Activated CD8-positive, alpha-beta memory T cell treated with anti-CD3 and anti-CD28 coated beads for 24 hours (primary cell): ENCODE measurements around the gene SPRTN.

ENCODE experiments used
- DNase-seq: peaks from one replicate; pipeline ENCODE4 v3.0.0-alpha.2; 2020

SPRTN gene

DNA sequence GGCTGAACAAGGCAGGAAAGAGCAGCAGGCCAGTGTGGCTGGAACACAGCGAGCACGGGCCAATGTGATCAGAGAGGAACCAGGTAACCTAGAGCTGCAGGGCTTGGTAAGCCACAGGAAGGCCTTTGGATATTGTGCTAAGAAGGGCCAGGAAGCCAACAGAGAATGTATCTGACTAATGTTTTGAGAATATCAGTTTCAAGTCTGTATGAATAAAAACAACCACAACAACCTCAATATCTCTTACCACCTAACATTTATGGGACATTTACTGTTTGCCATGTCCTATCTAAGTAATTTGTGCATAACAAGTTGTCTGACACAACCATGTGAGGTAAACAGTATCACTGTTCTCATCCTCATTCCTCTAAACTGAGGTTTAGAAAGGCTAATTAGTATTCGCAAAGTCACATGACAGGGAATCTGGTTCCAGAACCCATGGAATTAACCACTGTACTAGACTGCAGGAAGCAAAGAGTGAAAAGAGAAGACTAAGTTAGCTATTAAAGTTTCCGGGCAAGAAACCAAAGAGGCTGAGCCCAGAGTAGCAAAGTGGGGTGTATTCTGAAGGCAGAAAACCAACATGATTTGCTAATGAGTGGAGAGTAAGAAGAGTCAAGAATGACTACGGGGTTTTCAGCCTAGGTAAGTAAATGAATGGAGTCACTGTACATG is 38.9 kb downstream of the SPRTN start:
- no peak for DNase-seq

DNA sequence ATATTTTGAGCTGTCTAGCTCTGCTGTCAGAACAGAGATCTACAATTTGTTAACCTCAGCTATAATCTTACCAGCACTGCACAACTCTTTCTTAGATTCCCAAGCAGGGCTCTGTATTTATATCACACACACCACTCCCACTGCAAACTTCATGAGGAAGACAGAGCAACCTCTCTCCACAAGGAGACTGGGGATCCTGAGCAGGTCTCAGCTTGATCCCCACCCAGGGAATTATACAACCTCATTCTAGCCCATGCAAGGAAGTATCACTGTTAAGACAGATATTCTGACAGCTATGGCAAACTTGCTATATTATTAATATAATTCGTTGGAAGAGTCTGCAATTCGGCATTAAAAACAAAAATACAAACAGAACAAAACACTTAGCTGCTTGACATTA is 43.6 kb downstream of the SPRTN start:
- DNase-seq, result no peak

DNA sequence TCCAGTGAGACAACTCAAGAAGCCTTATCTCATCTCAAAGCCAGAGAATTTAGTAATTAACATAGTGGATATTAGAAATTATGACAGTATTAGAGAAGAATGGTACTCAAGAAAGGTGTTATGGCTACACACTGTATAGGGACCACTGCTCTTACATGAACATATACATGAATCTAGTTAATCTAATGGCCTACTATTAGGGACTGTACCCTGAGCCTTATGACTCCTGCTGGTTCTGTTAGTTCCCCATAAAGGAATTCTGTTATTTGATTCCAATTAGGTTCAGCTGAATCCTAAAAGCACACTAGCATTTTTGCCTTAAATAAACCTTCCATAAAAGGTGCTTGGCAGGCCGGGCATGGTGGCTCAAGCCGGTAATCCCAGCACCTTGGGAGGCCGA is 44.3 kb downstream of the SPRTN start:
- no peak for DNase-seq

DNA sequence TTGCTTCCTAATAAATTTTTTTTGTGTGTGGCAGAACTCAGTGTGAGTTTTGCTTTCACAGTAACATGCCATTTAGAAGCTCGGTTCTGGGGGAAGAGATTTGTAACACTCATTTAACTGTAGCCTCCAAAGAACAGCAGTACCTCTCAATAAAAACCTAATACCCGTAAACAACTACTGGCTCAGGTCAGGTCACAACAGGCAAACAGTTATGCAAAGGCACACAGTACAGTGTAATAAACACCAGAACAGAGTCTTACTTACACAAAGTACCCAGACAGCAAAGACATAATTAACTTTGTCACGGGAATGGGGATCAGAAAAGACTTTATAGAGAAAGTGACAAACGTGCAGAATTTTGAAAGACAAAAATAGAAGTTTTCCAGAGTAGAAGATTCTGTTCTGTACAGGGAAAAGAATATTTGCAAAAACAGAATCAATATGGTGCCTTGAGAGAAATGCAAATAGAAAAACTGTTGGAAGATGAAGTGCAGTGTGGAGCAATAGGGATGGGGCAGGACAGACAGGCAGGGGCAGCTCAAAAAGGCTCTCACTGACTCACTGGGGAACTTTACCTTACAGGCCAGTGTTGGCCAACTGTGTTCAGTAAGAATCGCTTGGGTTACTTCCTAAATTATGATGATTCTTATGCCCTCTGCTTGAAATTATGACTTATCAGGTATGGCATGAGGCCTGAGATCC is 45.2 kb downstream of the SPRTN start:
- no peak for DNase-seq

DNA sequence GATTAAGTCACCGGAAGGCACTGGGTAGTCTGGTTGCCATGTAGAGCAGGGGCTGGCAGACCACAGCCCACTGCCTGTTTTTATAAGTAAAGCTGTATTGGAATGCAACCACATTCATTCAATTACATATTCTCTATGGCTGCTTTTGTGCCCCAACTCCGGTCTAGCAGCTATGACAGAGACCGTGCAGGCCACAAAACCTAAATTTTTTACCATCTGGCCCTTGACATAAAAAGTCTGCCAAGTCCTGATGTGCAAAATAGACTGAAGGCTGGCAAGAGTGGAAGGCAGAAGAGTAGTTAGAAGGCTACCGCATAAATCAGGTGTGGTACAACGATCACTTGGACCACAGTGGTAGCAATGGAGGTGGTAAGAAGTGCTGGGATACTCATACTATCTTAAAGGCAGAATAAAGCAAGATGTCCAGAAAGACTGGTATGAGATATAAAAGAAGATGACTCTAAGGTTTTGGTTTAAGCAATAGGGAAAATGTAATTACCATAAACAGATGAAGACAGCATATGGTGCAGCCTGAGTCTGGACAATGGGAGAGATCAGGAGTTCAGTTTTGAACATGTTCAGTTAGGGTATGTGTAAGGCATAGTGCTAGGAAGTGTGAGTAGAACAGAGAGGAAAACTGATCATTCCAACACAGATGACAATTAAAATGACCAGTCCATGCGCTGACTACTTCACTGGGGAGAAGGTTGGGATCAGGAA is 46.8 kb downstream of the SPRTN start:
- no peak for DNase-seq

DNA sequence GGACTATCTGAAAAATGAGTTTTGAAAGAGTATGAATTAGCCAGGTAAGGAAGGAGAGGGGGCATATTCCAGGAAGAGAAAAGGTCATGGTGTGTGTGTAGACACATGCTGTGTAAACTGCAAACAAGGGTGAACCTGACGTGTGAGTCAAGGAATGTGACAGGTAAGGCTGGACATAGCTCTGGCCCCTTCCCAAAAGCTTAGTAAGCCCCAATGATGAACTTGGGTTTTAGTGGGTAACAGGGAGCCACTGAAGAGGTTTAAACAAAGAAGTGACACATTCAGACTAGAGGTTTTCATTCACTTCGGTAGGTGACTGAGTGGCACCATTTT is 47.3 kb downstream of the SPRTN start:
- no peak for DNase-seq

DNA sequence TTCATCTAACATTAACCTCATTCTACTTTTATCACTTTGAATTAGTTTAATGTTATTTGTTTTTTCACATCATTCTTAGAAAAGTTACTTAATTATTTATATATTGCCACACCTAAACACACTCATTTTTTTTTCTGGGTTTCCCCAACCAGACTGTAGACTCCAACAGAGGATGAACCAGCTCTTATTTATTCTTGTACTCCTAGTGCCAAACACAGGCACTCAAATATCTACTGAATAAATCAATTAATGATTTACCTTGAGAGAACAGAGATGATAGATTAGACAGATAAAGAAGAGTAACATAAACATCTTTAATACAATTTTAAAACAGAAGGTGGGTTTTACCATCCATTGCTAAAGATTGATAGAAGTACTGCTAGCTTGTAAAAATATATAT is 48.4 kb downstream of the SPRTN start:
- DNase-seq, result no peak

DNA sequence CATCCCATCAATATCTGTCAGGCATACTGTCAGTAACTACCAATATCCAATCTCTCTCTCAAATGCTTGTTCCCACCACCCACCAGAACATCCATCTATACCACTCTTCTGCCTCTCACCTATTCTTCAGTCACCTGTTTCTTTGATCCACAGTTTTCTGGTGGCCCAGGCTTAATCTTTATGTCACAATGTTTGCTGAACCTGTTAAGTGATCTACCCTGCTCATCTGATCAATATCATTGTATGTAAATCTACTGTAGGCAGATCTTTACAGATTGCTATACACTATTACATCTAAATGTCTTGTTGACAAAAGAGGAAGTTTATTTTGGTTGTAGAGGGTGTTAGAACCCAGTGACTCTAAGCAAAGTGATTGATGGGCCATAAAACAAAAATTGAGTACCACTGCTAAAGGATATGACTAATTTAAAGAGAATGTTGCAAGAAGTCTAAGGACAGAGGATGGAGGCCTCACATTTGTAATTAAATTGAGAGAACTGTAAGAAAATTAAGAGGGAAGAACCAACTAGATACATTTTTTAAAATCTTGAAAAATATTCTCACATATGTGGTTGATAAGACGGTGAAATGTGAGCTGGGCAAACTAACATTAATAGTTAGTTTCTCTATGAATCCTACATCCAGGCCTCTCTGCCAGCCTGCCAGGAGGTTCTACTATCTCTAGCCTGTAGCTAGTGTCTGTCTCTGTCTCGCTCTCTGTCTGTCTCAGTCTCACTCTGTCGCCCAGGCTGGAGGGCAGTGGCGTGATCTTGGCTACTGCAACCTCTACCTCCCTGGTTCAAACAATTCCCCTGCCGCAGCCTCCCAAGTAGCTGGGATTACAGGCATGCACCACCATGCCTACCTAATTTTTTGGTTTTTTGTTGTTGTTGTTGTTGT is 49.9 kb downstream of the SPRTN start:
- DNase-seq, result no peak

DNA sequence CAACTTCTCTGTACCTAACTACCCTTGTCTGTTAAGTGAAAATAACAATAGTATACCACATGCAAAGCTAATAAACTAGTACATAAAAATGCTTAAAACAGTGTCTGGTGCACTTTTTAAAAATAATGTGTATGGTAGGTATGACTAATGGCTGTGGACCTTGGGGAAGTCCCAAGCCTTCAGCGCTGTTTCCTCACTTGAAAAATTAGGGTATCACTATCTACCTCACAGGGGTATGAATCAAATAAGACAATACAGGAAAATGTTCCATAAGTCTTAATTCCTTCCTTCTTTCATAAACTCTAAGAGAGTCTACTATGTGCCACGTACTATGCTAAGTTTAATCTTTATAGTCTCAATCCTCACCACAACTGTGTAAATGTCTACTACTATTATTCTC is 52.0 kb downstream of the SPRTN start:
- no peak for DNase-seq

DNA sequence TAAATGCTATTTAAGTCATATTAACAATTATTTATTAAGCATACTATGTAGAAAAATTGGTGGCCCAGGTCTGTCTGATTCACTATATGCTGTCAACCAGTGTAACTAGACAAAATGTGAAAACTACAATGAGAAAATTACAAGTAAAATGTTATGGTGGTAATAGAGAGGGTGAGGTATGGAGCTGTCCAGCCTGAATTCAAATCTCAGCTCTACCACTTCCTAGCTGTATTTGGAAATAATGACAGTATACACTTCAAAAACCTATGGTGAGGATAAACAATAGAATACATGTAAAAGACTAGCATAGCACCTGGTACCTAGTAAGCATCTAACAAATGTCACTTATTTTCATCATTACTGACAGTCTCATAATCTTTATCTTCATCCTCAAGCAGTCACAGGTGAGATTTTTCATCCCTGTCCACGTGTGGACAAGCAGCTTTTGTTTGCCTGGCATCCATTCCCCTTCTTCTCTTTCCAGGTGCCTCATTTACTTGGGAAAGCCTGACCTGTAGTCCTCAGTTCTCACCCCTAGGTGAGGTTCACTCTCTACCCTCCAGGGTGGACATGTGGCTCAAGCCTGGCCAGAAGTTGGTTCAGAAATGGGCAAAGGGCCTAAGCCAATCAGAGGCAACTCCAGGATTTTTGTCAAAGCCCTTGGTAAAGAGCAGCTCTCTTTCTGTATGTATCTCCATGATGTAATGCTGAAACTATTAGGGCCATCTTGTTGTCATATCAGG is 54.5 kb downstream of the SPRTN start:
- DNase-seq, result no peak

DNA sequence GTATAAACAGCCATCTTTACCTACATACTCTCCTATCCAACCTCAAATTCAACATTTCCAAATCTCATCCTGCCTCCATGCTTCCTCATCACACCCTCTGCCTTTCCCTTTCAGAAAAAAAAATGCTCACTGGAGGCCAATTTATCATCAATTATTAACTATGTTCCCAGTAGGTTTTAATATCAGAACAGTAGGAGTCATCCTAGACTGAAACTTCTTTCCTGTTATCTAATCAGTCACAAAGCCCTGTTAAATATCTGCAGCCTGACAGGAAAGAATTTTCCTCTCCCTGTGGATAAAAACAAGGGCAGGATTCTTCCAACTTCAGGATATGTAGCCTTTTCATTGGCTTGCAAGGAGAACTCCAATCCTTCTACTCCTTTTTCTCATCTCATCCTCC is 55.6 kb downstream of the SPRTN start:
- no peak for DNase-seq

DNA sequence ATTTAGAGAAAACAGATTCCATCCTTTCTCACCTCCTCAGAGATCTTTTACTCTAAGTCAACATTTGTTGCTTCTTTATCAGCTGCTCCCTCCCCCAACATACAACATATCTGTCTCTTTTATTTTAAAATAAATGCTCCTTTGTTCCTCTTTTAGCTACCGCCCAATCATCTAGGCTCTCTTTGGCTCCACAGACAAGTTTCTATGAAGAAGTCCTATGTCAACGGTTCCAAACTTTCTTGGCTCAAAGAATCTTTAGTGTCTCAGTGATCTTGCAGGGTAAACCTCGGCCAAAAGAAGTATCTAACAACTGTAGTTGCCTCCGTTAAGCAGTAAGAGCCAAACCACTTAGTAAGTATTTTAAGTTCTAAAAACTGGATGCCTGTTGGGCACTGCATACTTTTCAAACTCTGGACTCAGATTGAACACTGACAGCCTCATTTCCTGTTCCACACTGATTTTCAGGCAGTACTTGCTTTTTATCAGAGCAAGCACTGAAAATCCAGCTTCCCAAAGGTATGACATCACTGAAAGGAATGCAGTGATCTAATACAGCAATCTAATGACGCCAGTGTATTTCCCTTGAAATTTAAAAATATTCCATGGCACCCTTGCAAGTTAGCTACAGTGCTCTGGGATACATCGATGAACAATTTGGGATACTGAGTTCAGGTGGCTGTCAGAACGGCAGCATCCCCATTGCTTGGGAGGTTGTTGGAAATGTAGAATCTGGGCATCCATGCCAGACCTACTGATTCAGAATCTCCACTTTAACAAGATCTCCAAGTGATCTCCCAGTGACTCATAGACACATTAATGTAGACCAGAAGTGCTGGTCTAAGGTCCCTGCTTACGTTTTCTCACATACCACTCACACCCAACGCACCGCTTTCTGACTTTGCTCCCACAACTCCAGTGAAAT is 57.2 kb downstream of the SPRTN start:
- no peak for DNase-seq

DNA sequence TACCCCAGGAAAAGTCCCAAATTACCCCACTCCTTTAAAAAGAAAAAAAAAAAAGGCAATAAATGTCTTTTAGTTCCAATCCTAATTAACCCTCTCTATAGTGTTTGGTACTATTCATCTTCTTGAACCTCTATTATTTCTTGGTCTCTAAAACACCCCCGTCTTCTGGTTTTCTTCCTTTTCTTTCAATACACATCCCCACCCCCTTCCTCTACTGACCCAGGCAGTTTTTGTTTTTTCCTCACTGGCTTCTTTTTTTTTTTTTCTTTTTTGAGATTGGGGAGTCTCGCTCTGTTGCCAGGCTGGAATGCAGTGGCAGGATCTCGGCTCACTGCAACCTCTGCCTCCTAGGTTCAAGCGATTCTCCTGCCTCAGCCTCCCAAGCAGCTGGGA is 57.9 kb downstream of the SPRTN start:
- no peak for DNase-seq

DNA sequence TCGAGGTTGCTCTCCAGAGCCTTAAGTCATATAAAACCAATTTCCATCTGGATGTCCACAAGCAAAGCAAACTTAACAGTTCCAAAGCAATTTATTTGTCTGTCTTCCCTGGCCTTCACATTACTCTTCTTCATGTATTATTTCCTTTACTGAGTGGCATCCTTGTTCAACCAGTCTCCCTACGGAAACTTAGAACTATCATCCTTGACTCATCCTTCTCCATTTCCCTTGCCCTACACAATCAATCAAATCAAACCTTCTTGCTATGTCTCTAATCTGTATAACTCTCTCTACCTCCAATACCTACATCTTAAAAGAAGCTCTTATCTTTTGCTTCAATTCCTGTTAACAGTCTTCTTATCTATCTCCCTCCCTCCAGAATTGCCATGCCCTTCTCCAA is 58.5 kb downstream of the SPRTN start:
- DNase-seq, result no peak

DNA sequence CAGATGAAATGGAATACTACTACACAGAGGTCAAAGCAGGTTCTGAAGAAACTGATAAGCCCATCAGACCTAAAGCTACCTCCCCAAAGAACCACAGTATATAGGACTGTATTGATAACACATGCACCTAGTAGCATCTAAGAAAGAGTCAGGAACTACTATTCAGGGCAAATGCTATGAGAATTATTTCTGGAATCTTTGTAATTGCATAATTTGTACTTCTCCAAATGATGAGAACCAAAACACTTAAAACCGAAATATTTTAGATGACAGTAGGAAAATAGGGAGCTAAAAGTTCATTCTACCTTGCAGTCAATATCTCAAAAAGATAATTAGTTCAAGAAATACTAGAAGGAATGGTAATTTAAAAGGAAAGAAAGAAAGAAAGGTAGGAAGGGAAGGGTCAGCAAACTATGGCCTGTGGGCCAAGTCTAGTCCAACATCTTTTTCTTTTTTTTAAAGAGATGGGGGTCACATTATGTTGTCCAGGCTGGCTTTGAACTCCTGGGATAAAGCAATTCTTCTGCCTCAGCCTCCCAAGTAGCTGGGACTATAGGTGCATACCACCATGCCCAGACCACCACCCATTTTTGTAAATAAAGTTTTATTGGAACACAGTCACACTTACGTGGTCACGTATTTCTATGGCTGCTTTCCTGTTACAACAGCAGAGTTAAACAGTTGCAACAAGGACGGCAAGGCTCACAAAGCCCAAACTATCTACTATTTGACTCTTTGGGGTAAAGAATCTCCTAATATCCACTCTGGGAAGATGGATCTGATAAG is 60.0 kb downstream of the SPRTN start:
- no peak for DNase-seq

DNA sequence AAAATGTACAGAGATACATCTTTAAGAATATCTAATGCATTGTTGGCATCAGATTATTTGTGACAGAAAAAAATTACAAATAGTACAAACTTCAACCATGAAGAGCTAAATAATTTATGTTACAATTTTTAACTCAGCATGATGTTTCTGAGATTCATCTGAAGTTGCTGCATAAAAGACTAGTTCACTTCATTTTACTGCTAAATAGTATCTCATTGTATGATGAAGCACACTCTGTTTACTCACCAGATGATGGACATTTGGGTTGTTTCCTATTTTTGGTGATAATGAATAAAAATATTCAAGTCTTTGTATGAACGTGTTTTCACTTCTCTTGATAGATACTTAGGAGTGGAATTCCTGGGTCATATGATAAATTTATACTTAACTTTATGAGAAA is 63.4 kb downstream of the SPRTN start:
- no peak for DNase-seq

DNA sequence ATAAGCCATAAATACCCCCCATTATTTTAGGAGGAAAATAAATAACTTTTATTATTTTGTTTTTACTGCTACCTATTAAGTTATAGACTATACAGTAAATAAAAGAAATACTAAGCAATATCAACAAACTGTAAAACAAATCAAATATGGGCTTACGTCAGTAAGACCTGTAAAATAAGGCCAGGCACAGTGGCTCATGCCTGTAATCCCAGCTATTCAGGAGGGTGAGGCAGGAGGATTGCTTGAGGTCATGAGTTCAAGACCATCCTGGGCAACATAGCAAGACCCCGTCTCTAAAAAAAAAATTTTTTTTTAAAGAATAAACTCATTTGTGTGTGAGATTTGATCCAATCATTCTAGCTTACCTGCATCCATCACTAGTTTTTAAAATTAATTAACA is 66.2 kb downstream of the SPRTN start:
- DNase-seq, result no peak
